Activated naive CD8-positive, alpha-beta T cell treated with anti-CD3 and anti-CD28 coated beads for 36 hours (primary cell): ENCODE results near the gene OPRD1. TPM values are rescaled to one million over a fixed set of nuclear protein-coding genes. Genes with fewer than 3 reads are reported as not detected.
"Not testable (repeated sequence)": the region's sequence is repeated elsewhere in the genome, so short reads cannot be mapped to it uniquely, and the experiment has no call there.

ENCODE experiments used
- DNase-seq: peaks from one replicate; pipeline ENCODE4 v3.0.0; 2021
- H3K27ac Mint-ChIP-seq: one replicate; pipeline ENCODE4 v1.8.0; 2022; ENCODE audit warnings: mild to moderate bottlenecking, moderate library complexity, mixed read lengths
- H3K27me3 Mint-ChIP-seq: one replicate; pipeline ENCODE4 v1.8.0; 2022; ENCODE audit warnings: mild to moderate bottlenecking, mixed read lengths
- H3K36me3 Mint-ChIP-seq: one replicate; pipeline ENCODE4 v1.8.0; 2021; ENCODE audit warnings: mild to moderate bottlenecking, mixed read lengths
- H3K4me1 Mint-ChIP-seq: one replicate; pipeline ENCODE4 v1.8.0; 2021; ENCODE audit warnings: mixed read lengths
- H3K4me3 Mint-ChIP-seq: one replicate; pipeline ENCODE4 v1.8.0; 2022; ENCODE audit warnings: mild to moderate bottlenecking, moderate library complexity, mixed read lengths
- H3K9me3 Mint-ChIP-seq: one replicate; pipeline ENCODE4 v1.8.0; 2022; ENCODE audit warnings: mixed read lengths
- total RNA-seq, 2 experiments: library from RNA; stranded (reverse); gene quantifications; one replicate each; pipeline ENCODE4 v1.2.3, GENCODE V29; 2021

OPRD1 gene
- total RNA-seq, 2 experiments from 2014 or later: 0.02 TPM; not detected in 1

- Mint-ChIP-seq H3K27me3 (peaks cover 11% of the 10 kb centered on the region), H3K9me3 (no peaks in the 10 kb centered on the region), H3K4me1 (peaks cover 3% of the 10 kb centered on the region), H3K36me3 (no peaks in the 10 kb centered on the region), H3K27ac (no peak overlapping the region), H3K4me3 (no peak overlapping the region)
- no peak for DNase-seq
Observed at GRCh38 chr1:28853093-28853742, 41.2 kb downstream of the OPRD1 start.

GRCh38 chr1:28854406-28854805 lies 42.4 kb downstream of the OPRD1 start:
- H3K4me1 Mint-ChIP-seq, H3K4me3 Mint-ChIP-seq, H3K36me3 Mint-ChIP-seq, H3K27ac Mint-ChIP-seq, H3K9me3 Mint-ChIP-seq, DNase-seq: not testable (repeated sequence)
- peaks cover 11% of the 10 kb centered on the region for H3K27me3 Mint-ChIP-seq

GRCh38 chr1:28855046-28855445 lies 43.1 kb downstream of the OPRD1 start:
- Mint-ChIP-seq H3K9me3 (no peaks in the 10 kb centered on the region), H3K27ac (no peak overlapping the region), H3K36me3 (no peaks in the 10 kb centered on the region), H3K4me1 (peaks cover 3% of the 10 kb centered on the region), H3K27me3 (peaks cover 11% of the 10 kb centered on the region), H3K4me3 (no peak overlapping the region)
- no peak for DNase-seq

GRCh38 chr1:28855469-28855951 lies 43.5 kb downstream of the OPRD1 start:
- Mint-ChIP-seq H3K27ac (no peak overlapping the region), H3K4me3 (no peak overlapping the region), H3K27me3 (peaks cover 11% of the 10 kb centered on the region), H3K4me1 (peaks cover 3% of the 10 kb centered on the region), H3K9me3 (no peaks in the 10 kb centered on the region), H3K36me3 (no peaks in the 10 kb centered on the region)
- DNase-seq: no peak

GRCh38 chr1:28855969-28856368 lies 44.0 kb downstream of the OPRD1 start:
- H3K9me3 Mint-ChIP-seq: no peaks in the 10 kb centered on the region
- H3K4me3 Mint-ChIP-seq: no peak overlapping the region
- H3K27me3 Mint-ChIP-seq: peaks cover 11% of the 10 kb centered on the region
- H3K27ac Mint-ChIP-seq: no peak overlapping the region
- H3K36me3 Mint-ChIP-seq: no peaks in the 10 kb centered on the region
- no peak for DNase-seq
- peaks cover 3% of the 10 kb centered on the region for H3K4me1 Mint-ChIP-seq

- no peaks in the 10 kb centered on the region for H3K9me3 Mint-ChIP-seq
- no peak for DNase-seq
- no peaks in the 10 kb centered on the region for H3K36me3 Mint-ChIP-seq
- H3K27ac Mint-ChIP-seq: no peak overlapping the region
- H3K4me1 Mint-ChIP-seq: no peaks in the 10 kb centered on the region
- no peak overlapping the region for H3K4me3 Mint-ChIP-seq
- peaks cover 2% of the 10 kb centered on the region for H3K27me3 Mint-ChIP-seq
Observed at GRCh38 chr1:28860332-28861073, 48.5 kb downstream of the OPRD1 start.

GRCh38 chr1:28862571-28863403 lies 50.8 kb downstream of the OPRD1 start:
- H3K4me3 Mint-ChIP-seq: no peak overlapping the region
- H3K36me3 Mint-ChIP-seq: no peaks in the 10 kb centered on the region
- H3K9me3 Mint-ChIP-seq: no peaks in the 10 kb centered on the region
- no peaks in the 10 kb centered on the region for H3K27me3 Mint-ChIP-seq
- no peaks in the 10 kb centered on the region for H3K4me1 Mint-ChIP-seq
- H3K27ac Mint-ChIP-seq: no peak overlapping the region
- DNase-seq: no peak

- H3K27ac Mint-ChIP-seq: no peak overlapping the region
- no peaks in the 10 kb centered on the region for H3K27me3 Mint-ChIP-seq
- H3K9me3 Mint-ChIP-seq: no peaks in the 10 kb centered on the region
- H3K4me3 Mint-ChIP-seq: no peak overlapping the region
- no peaks in the 10 kb centered on the region for H3K36me3 Mint-ChIP-seq
- no peak for DNase-seq
- no peaks in the 10 kb centered on the region for H3K4me1 Mint-ChIP-seq
Observed at GRCh38 chr1:28864695-28865094, 52.7 kb downstream of the OPRD1 start.

GRCh38 chr1:28865997-28866650 lies 54.2 kb downstream of the OPRD1 start:
- Mint-ChIP-seq H3K4me1 (no peaks in the 10 kb centered on the region), H3K36me3 (no peaks in the 10 kb centered on the region), H3K4me3 (no peak overlapping the region), H3K9me3 (no peaks in the 10 kb centered on the region), H3K27me3 (no peaks in the 10 kb centered on the region), H3K27ac (no peak overlapping the region)
- DNase-seq: no peak

GRCh38 chr1:28867850-28868249 lies 55.9 kb downstream of the OPRD1 start:
- no peak for DNase-seq
- Mint-ChIP-seq H3K4me3 (no peak overlapping the region), H3K4me1 (no peaks in the 10 kb centered on the region), H3K27me3 (peaks cover 4% of the 10 kb centered on the region), H3K27ac (no peak overlapping the region), H3K36me3 (no peaks in the 10 kb centered on the region), H3K9me3 (no peaks in the 10 kb centered on the region)

GRCh38 chr1:28869952-28870351 lies 58.0 kb downstream of the OPRD1 start:
- Mint-ChIP-seq H3K9me3 (no peaks in the 10 kb centered on the region), H3K4me1 (no peaks in the 10 kb centered on the region), H3K27ac (no peak overlapping the region), H3K36me3 (no peaks in the 10 kb centered on the region), H3K4me3 (no peak overlapping the region), H3K27me3 (peaks cover 4% of the 10 kb centered on the region)
- no peak for DNase-seq

GRCh38 chr1:28871631-28872401 lies 59.8 kb downstream of the OPRD1 start:
- Mint-ChIP-seq H3K27me3 (peaks cover 18% of the 10 kb centered on the region), H3K4me3 (no peak overlapping the region), H3K27ac (no peak overlapping the region), H3K36me3 (no peaks in the 10 kb centered on the region), H3K4me1 (no peaks in the 10 kb centered on the region), H3K9me3 (no peaks in the 10 kb centered on the region)
- DNase-seq: no peak

GRCh38 chr1:28875134-28875533 lies 63.2 kb downstream of the OPRD1 start:
- H3K9me3 Mint-ChIP-seq, H3K4me1 Mint-ChIP-seq, H3K27ac Mint-ChIP-seq, DNase-seq, H3K4me3 Mint-ChIP-seq, H3K36me3 Mint-ChIP-seq: not testable (repeated sequence)
- peaks cover 24% of the 10 kb centered on the region for H3K27me3 Mint-ChIP-seq

GRCh38 chr1:28877132-28877781 lies 65.3 kb downstream of the OPRD1 start:
- H3K36me3 Mint-ChIP-seq: no peaks in the 10 kb centered on the region
- peak; percentile 61 for DNase-seq
- no peak overlapping the region for H3K4me3 Mint-ChIP-seq
- H3K9me3 Mint-ChIP-seq: no peaks in the 10 kb centered on the region
- peaks cover 22% of the 10 kb centered on the region for H3K27me3 Mint-ChIP-seq
- peaks cover 9% of the 10 kb centered on the region for H3K4me1 Mint-ChIP-seq
- no peak overlapping the region for H3K27ac Mint-ChIP-seq
